SJSA1 (cell line): ENCODE measurements around the gene ALDH3B2. TPM values are rescaled to one million over a fixed set of nuclear protein-coding genes. Genes with fewer than 3 reads are reported as not detected.
"Not testable (repeated sequence)": the region's sequence is repeated elsewhere in the genome, so short reads cannot be mapped to it uniquely, and the experiment has no call there.

Source experiments
- DNase-seq, 2 experiments: peaks; one replicate each; pipeline ENCODE4 v3.0.0-alpha.2; 2015 to 2020; ENCODE audit warnings: low spot score in 2 of 2, low read depth in 1 of 2
- H3K27ac ChIP-seq: fragments of 250-450 bp; sonication (Bioruptor Pico); 2 replicates; pipeline ENCODE4 v1.5.1; 2020; ENCODE audit warnings: mild to moderate bottlenecking, moderate library complexity
- H3K27me3 ChIP-seq: fragments of 250-450 bp; sonication (Bioruptor Pico); replicated peaks from 2 replicates; pipeline ENCODE4 v1.5.1; 2020; ENCODE audit warnings: mild to moderate bottlenecking, moderate library complexity
- H3K36me3 ChIP-seq: fragments of 250-450 bp; sonication (Bioruptor Pico); 2 replicates; pipeline ENCODE4 v1.5.1; 2020; ENCODE audit warnings: mild to moderate bottlenecking
- H3K4me1 ChIP-seq: fragments of 250-450 bp; sonication (Bioruptor Pico); replicated peaks from 2 replicates; pipeline ENCODE4 v1.6.1; 2021; ENCODE audit warnings: mild to moderate bottlenecking
- H3K4me3 ChIP-seq: fragments of 250-450 bp; sonication (Bioruptor Pico); 2 replicates; pipeline ENCODE4 v1.5.1; 2020; ENCODE audit warnings: mild to moderate bottlenecking
- H3K9me3 ChIP-seq: fragments of 250-450 bp; sonication (Bioruptor Pico); replicated peaks from 2 replicates; pipeline ENCODE4 v1.5.1; 2020; ENCODE audit warnings: mild to moderate bottlenecking
- total RNA-seq: library from RNA; depleted of rRNA; stranded (reverse); fragments of >200 nt; shearing (Covaris generic); gene quantifications from 2 replicates; pipeline ENCODE4 v1.2.3, GENCODE V29; 2014

The ALDH3B2 gene
- total RNA-seq, 1 experiment from 2014 or later: not detected

- H3K4me1 ChIP-seq: peaks cover 9% of the 10 kb centered on the region
- H3K36me3 ChIP-seq: no peaks in the 10 kb centered on the region
- peaks cover 39% of the 10 kb centered on the region for H3K27me3 ChIP-seq
- no peak overlapping the region for H3K27ac ChIP-seq
- DNase-seq: no peak
- no peak overlapping the region for H3K4me3 ChIP-seq
- H3K9me3 ChIP-seq: peaks cover 8% of the 10 kb centered on the region; the same call in 1 of the 2 replicates
These were observed 23.8 kb upstream of the ALDH3B2 start for GRCh38 chr11:67698247-67698646.

- Histone ChIP-seq H3K4me1 (peaks cover 8% of the 10 kb centered on the region), H3K4me3 (no peak overlapping the region), H3K36me3 (no peaks in the 10 kb centered on the region), H3K27me3 (peaks cover 35% of the 10 kb centered on the region), H3K27ac (no peak overlapping the region), H3K9me3 (peaks cover 8% of the 10 kb centered on the region; the same call in 1 of the 2 replicates)
- no peak for DNase-seq
These were observed 23.4 kb upstream of the ALDH3B2 start for GRCh38 chr11:67697846-67698245.

- Histone ChIP-seq H3K9me3 (peaks cover 8% of the 10 kb centered on the region; the same call in 1 of the 2 replicates), H3K36me3 (no peaks in the 10 kb centered on the region), H3K27ac (no peak overlapping the region), H3K4me3 (no peak overlapping the region), H3K27me3 (peaks cover 39% of the 10 kb centered on the region), H3K4me1 (peaks cover 8% of the 10 kb centered on the region)
- no peak for DNase-seq
These were observed 22.6 kb upstream of the ALDH3B2 start for GRCh38 chr11:67696998-67697397.

GRCh38 chr11:67695606-67696005, 21.2 kb upstream of the ALDH3B2 start:
- Histone ChIP-seq H3K9me3 (peaks cover 6% of the 10 kb centered on the region; the same call in 1 of the 2 replicates), H3K27ac (no peak overlapping the region), H3K4me3 (no peak overlapping the region), H3K27me3 (peaks cover 49% of the 10 kb centered on the region), H3K36me3 (no peaks in the 10 kb centered on the region), H3K4me1 (peaks cover 6% of the 10 kb centered on the region; the same call in 1 of the 2 replicates)
- no peak for DNase-seq

- H3K27me3 ChIP-seq: peaks cover 55% of the 10 kb centered on the region
These were observed 20.6 kb upstream of the ALDH3B2 start for GRCh38 chr11:67694875-67695555.

GRCh38 chr11:67691149-67691548, 16.7 kb upstream of the ALDH3B2 start:
- Histone ChIP-seq H3K4me3 (no peak overlapping the region), H3K36me3 (no peaks in the 10 kb centered on the region), H3K27ac (no peak overlapping the region), H3K9me3 (no peaks in the 10 kb centered on the region), H3K27me3 (peaks cover 74% of the 10 kb centered on the region), H3K4me1 (no peaks in the 10 kb centered on the region)
- DNase-seq: no peak

More at GRCh38 chr11:67694875-67695555, 20.6 kb upstream of the ALDH3B2 start:
- H3K4me1 ChIP-seq: peaks cover 6% of the 10 kb centered on the region; the same call in 1 of the 2 replicates
- DNase-seq: no peak
- peaks cover 6% of the 10 kb centered on the region; the same call in 1 of the 2 replicates for H3K9me3 ChIP-seq
- no peak overlapping the region for H3K27ac ChIP-seq
- H3K36me3 ChIP-seq: no peaks in the 10 kb centered on the region
- H3K4me3 ChIP-seq: no peak overlapping the region

GRCh38 chr11:67689178-67689577, 14.8 kb upstream of the ALDH3B2 start:
- Histone ChIP-seq H3K4me3 (no peak overlapping the region), H3K27ac (no peak overlapping the region), H3K27me3 (peaks cover 70% of the 10 kb centered on the region), H3K9me3 (no peaks in the 10 kb centered on the region), H3K4me1 (no peaks in the 10 kb centered on the region), H3K36me3 (no peaks in the 10 kb centered on the region)
- no peak for DNase-seq

- no peak for DNase-seq
- H3K4me1 ChIP-seq: no peaks in the 10 kb centered on the region
- peaks cover 78% of the 10 kb centered on the region for H3K27me3 ChIP-seq
- no peaks in the 10 kb centered on the region for H3K36me3 ChIP-seq
- no peak overlapping the region for H3K27ac ChIP-seq
- H3K4me3 ChIP-seq: no peak overlapping the region
- no peaks in the 10 kb centered on the region for H3K9me3 ChIP-seq
These were observed 13.6 kb upstream of the ALDH3B2 start for GRCh38 chr11:67687986-67688385.

- H3K27me3 ChIP-seq: peaks cover 67% of the 10 kb centered on the region
- H3K36me3 ChIP-seq, H3K27ac ChIP-seq, H3K9me3 ChIP-seq, DNase-seq, H3K4me3 ChIP-seq, H3K4me1 ChIP-seq: not testable (repeated sequence)
These were observed 11.4 kb upstream of the ALDH3B2 start for GRCh38 chr11:67685641-67686332.

- not testable (repeated sequence) for H3K4me1 ChIP-seq, H3K4me3 ChIP-seq, H3K9me3 ChIP-seq, H3K27ac ChIP-seq, DNase-seq, H3K36me3 ChIP-seq
- peaks cover 48% of the 10 kb centered on the region for H3K27me3 ChIP-seq
These were observed 8.0 kb upstream of the ALDH3B2 start for GRCh38 chr11:67682126-67683034.

GRCh38 chr11:67680696-67681470, 6.5 kb upstream of the ALDH3B2 start:
- no peak for DNase-seq
- Histone ChIP-seq H3K9me3 (peaks cover 2% of the 10 kb centered on the region), H3K4me1 (no peaks in the 10 kb centered on the region), H3K27ac (no peak overlapping the region), H3K27me3 (peaks cover 46% of the 10 kb centered on the region), H3K36me3 (no peaks in the 10 kb centered on the region), H3K4me3 (no peak overlapping the region)

- peaks cover 60% of the 10 kb centered on the region for H3K27me3 ChIP-seq
- no peaks in the 10 kb centered on the region for H3K36me3 ChIP-seq
- DNase-seq: no peak
- H3K27ac ChIP-seq: no peak overlapping the region
- H3K4me3 ChIP-seq: no peak overlapping the region
- no peaks in the 10 kb centered on the region for H3K4me1 ChIP-seq
- H3K9me3 ChIP-seq: peaks cover 10% of the 10 kb centered on the region
These were observed 780 bp upstream of the ALDH3B2 start for GRCh38 chr11:67675058-67675747.
